GM12864 (cell line): ENCODE data around the gene PLVAP.

ENCODE experiments used
- DNase-seq: peaks from one replicate; pipeline ENCODE4 v3.0.0-alpha.2; 2011; ENCODE audit warnings: low read depth
- H3K4me3 ChIP-seq: 2 replicates; pipeline ENCODE4 v1.5.1; 2011; ENCODE audit warnings: mild to moderate bottlenecking, low read depth, low read length, control low read depth
- TF ChIP-seq, protein P1 (sequence below): IDR thresholded peaks from 2 replicates; pipeline ENCODE4 v1.5.1; 2011; ENCODE audit warnings: low read depth, mild to moderate bottlenecking, moderate library complexity, low read length, control low read depth, inconsistent platforms; ENCODE audit errors: missing control alignments

PLVAP gene

DNA sequence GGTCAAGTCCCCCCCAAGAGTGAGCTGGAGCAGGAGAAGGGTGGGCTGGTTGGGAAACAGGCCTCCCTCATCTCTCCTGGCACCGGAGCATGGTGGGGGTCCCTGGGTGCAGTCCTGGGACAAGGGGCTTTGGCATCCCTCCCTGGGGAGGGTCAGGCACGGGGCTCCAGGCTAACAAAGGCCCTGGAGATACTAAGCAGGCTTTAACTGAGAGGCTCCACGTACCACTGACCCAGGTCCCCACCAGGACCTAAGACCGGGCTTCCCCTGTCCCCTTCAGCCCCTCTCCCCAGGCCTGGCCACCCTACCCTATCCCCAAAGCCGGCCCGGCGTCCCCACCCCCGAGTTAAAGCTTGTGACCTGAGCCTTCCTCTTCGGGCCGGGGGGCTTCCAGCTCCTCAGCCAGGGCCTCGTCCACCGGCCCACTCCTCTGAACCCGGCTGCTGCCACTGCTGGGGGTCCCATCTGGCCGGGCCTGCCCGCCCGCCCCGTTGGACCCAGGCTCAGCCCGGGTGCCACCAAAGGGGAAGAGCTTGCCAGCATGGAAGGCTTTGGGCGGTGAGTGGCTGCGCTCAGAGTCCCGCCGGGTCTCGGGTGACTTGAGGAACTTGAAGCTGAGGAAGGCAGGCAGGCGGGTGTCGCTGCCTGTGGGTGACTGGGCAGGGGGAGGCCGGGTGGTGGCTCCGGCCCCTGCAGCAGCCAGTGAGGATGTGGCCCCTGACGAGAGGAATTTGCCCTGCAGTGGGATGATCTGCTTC is 52.6 kb downstream of the PLVAP start:
- TF ChIP-seq, protein P1, sequence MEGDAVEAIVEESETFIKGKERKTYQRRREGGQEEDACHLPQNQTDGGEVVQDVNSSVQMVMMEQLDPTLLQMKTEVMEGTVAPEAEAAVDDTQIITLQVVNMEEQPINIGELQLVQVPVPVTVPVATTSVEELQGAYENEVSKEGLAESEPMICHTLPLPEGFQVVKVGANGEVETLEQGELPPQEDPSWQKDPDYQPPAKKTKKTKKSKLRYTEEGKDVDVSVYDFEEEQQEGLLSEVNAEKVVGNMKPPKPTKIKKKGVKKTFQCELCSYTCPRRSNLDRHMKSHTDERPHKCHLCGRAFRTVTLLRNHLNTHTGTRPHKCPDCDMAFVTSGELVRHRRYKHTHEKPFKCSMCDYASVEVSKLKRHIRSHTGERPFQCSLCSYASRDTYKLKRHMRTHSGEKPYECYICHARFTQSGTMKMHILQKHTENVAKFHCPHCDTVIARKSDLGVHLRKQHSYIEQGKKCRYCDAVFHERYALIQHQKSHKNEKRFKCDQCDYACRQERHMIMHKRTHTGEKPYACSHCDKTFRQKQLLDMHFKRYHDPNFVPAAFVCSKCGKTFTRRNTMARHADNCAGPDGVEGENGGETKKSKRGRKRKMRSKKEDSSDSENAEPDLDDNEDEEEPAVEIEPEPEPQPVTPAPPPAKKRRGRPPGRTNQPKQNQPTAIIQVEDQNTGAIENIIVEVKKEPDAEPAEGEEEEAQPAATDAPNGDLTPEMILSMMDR: no peak
- H3K4me3 ChIP-seq: no peak overlapping the region
- DNase-seq: no peak

DNA sequence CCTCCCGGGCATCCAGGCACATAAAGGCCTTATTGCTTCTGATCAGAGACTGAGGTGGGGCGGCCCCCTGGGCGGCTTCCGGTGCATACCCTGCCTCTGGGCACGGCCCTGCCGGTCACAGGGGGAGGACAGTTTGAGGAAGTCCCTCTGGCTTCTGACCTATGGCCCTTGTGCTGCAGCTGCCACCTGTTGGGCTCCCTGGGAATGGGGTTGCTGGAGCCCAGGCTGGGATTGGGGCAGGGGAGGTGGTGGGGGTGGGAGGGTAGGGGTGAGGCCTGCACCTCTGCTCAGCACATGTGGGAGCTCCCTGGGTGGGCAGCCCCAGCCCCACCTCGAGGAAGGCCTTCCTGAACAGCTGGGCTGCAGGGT is 53.2 kb downstream of the PLVAP start:
- TF ChIP-seq, protein P1: no peak
- no peak for DNase-seq
- no peak overlapping the region for H3K4me3 ChIP-seq

DNA sequence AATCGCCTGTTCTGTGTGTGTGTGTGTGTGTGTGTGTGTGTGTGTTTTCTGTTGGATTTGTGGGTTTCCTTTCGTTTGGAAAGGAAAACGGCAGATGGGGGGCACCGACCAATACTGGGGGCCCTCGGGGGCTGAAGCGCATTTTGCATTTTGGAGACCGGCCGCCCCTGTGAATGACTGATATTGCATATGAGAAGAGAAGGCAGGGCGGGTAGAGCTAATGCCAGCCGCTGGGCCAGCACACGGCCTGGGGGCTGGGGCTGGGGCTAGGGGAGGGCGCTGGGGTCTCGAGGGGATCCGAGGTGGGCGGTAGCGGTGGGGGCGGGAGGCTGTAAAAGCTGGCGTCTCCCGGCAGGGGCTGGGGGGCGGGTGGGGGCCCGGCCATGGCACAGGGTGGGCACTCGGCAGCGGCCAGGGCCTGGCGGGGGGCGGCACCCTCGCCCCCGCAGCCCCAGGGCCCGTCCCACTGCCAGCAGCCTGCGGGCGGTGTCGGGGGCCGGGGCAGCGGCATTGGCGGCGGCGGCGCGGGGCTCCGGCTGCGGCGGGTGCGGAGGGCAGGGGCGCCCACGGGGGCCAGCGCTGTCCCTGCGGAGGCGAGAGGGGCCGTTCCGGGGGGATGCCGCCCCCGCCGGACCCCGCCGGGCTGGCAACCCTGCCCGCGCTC is 53.7 kb downstream of the PLVAP start:
- TF ChIP-seq, protein P1: no peak
- H3K4me3 ChIP-seq: no peak overlapping the region
- no peak for DNase-seq

- TF ChIP-seq, protein P1: no peak
- DNase-seq: no peak
- H3K4me3 ChIP-seq: no peak overlapping the region
These were observed 54.3 kb downstream of the PLVAP start for GRCh38 chr19:17322854-17323253.

GRCh38 chr19:17321655-17322489 is 55.3 kb downstream of the PLVAP start:
- DNase-seq: no peak
- H3K4me3 ChIP-seq: no peak overlapping the region
- TF ChIP-seq, protein P1: no peak

GRCh38 chr19:17320435-17320834 is 56.7 kb downstream of the PLVAP start:
- H3K4me3 ChIP-seq: no peak overlapping the region
- TF ChIP-seq, protein P1: no peak
- no peak for DNase-seq
